PC-9 (cell line): ENCODE results near the gene TUBB.

Source experiments
- EZH2 ChIP-seq: fragments of 200-600 bp; sonication (generic); IDR thresholded peaks from 2 replicates; pipeline ENCODE4 v1.8.0; 2017; ENCODE audit warnings: antibody characterized with exemption, low read depth
- TF ChIP-seq, protein P1 (sequence below): fragments of 200-600 bp; sonication (generic); conservative IDR thresholded peaks from 2 replicates; pipeline ENCODE4 v1.6.1; 2017; ENCODE audit warnings: mixed run types, antibody characterized with exemption, mild to moderate bottlenecking, moderate library complexity

DNA sequence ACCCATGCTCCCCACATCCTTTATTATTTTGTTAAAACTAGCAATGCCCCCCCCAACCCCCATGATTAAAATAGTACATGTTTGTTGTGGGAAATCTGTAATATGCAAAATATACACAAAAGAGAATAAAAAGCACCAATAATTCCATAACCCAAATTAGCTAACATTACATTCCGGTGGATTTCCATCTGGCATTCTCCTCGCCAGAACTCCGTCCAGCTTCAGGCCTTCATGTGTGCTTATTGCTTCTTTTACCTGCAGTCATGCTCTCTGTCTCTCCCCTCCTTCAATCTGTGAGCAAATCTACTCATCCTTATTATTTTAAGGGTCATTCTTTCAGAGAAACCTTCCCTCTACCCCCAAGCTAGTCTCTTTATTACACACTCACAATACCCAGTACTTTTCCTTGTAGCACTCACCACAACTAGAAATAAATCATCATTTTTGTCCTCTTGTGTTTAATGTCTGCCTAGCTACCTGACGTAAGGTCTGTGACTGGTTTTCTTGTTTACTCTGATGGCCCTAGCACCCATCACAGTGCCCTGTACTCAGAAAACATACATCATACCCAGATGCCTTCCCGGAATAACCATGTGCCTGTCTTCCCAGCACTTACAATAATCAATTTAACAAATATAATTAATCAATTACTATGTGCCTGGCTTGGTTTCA, 49.8 kb downstream of the TUBB start:
- TF ChIP-seq, protein P1, sequence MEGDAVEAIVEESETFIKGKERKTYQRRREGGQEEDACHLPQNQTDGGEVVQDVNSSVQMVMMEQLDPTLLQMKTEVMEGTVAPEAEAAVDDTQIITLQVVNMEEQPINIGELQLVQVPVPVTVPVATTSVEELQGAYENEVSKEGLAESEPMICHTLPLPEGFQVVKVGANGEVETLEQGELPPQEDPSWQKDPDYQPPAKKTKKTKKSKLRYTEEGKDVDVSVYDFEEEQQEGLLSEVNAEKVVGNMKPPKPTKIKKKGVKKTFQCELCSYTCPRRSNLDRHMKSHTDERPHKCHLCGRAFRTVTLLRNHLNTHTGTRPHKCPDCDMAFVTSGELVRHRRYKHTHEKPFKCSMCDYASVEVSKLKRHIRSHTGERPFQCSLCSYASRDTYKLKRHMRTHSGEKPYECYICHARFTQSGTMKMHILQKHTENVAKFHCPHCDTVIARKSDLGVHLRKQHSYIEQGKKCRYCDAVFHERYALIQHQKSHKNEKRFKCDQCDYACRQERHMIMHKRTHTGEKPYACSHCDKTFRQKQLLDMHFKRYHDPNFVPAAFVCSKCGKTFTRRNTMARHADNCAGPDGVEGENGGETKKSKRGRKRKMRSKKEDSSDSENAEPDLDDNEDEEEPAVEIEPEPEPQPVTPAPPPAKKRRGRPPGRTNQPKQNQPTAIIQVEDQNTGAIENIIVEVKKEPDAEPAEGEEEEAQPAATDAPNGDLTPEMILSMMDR: no peak
- no peak for TF ChIP-seq EZH2
